Activated CD4-positive, alpha-beta memory T cell treated with anti-CD3 and anti-CD28 coated beads, Interleukin-2, amount 10 ng/mL, durations not matched to agents 7 days and 5 days (primary cell): ENCODE data around the gene ARGFX. TPM values are rescaled to one million over a fixed set of nuclear protein-coding genes. Genes with fewer than 3 reads are reported as not detected.
A peak's percentile ranks its signal among the peaks of the same experiment; 100 is the strongest.

Experiments
- CTCF ChIA-PET: fragments of 350-600 bp; sonication (Branson Sonifier 250); formaldehyde crosslinking; loops from one replicate; lab custom pipeline; 2021; ENCODE audit warnings: antibody characterized with exemption, inconsistent platforms; lab: Charles Lee
- POLR2A ChIA-PET: fragments of 350-600 bp; sonication (Branson Sonifier 250); formaldehyde crosslinking; loops from one replicate; lab custom pipeline; 2021; ENCODE audit warnings: antibody characterized with exemption; lab: Charles Lee
- DNase-seq: peaks from one replicate; pipeline ENCODE4 v3.0.0-alpha.2; 2020
- H3K27ac Mint-ChIP-seq: one replicate; pipeline ENCODE4 v1.8.0; 2021; ENCODE audit warnings: mild to moderate bottlenecking, mixed read lengths
- H3K27me3 Mint-ChIP-seq: one replicate; pipeline ENCODE4 v1.8.0; 2021; ENCODE audit warnings: mixed read lengths
- H3K36me3 Mint-ChIP-seq: one replicate; pipeline ENCODE4 v1.8.0; 2021; ENCODE audit warnings: low read depth, mixed read lengths
- H3K4me1 Mint-ChIP-seq: one replicate; pipeline ENCODE4 v1.8.0; 2021; ENCODE audit warnings: mixed read lengths
- H3K4me3 Mint-ChIP-seq: one replicate; pipeline ENCODE4 v1.8.0; 2021; ENCODE audit warnings: mild to moderate bottlenecking, mixed read lengths
- H3K9me3 Mint-ChIP-seq: one replicate; pipeline ENCODE4 v1.8.0; 2021; ENCODE audit warnings: mixed read lengths
- total RNA-seq, 2 experiments: library from RNA; stranded (reverse); gene quantifications; one replicate each; pipeline ENCODE4 v1.2.3, GENCODE V29; 2021

The ARGFX gene
- total RNA-seq: not detected

GRCh38 chr3:121567649-121568048 is at the start of gene ARGFX:
Gene ARGFX, plus strand, starts transcription at chr3:121567949. Its CDS starts 2,765 bp downstream, at chr3:121570714.
- Mint-ChIP-seq H3K27ac (no peak within 1 kb of the TSS), H3K27me3 (no peaks in the 10 kb centered on the region), H3K36me3 (no peaks in the 10 kb centered on the region), H3K9me3 (no peaks in the 10 kb centered on the region), H3K4me3 (no peak within 1 kb of the TSS), H3K4me1 (no peaks in the 10 kb centered on the region)
- CTCF ChIA-PET: no interaction called here
- POLR2A ChIA-PET: no interaction called here
- DNase-seq: no peak

DNA sequence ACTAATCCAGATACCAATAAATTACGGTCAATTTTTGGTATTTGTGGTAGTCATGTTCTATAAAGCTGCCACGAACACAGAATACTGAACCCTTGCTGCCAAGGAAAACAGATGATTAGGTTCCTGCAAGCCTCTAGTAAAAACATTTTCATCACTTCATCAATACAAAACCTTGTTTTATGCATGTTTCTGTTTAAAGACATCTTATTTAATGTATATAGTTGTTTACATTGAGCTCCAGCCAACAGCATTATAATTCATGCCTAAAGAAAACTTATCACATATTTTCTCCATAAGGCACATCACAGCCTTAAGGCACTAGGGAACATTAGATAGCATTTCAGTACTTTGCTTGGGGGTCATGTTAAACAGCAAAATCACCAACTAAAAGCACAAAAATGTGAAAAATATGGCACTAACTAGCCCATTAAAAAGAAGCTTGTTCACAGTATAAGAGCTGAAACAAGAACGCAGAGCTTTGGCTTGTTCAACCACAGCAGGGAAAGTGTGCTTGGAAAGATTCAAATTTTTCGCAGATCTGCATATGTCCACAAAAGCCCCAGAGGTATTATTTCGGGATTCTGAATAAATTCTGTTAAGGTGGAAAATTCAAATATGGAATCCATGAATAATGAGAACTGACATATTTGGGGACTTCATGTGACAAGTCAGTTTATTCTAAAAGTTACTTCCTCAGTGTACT is 49.6 kb upstream of the ARGFX start:
- no peaks in the 10 kb centered on the region for H3K27me3 Mint-ChIP-seq
- H3K4me1 Mint-ChIP-seq: no peaks in the 10 kb centered on the region
- no peak for DNase-seq
- no peak overlapping the region for H3K4me3 Mint-ChIP-seq
- H3K27ac Mint-ChIP-seq: no peak overlapping the region
- ChIA-PET POLR2A (interaction anchor here (0.9 kb wide), 1 partner anchor 11 kb away, joined by 3 read pairs; no protein-coding TSS in a partner anchor), CTCF (no interaction called here)
- H3K9me3 Mint-ChIP-seq: peaks cover 8% of the 10 kb centered on the region
- peaks cover 79% of the 10 kb centered on the region for H3K36me3 Mint-ChIP-seq

DNA sequence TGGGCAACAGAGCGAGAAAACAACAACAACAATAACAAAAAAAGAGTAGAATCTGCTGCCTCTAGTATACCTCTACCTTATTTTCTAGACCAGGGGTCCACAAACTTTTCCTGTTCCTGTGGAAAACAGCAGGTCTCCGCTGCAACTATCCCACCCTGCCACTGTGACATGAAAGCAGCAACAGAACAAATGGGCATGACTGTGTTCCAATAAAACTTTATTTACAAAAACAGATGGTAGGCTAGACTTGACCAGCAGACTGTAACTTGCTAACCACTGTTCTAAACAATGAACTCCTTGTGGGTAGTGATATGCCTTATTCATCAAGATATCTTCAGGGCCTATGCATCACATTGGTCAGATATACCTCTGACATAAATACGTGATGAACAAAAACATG is 47.2 kb upstream of the ARGFX start:
- no peak overlapping the region for H3K27ac Mint-ChIP-seq
- no peak overlapping the region for H3K4me3 Mint-ChIP-seq
- ChIA-PET POLR2A (no interaction called here), CTCF (no interaction called here)
- DNase-seq: no peak
- H3K36me3 Mint-ChIP-seq: peaks cover 80% of the 10 kb centered on the region
- H3K4me1 Mint-ChIP-seq: no peaks in the 10 kb centered on the region
- no peaks in the 10 kb centered on the region for H3K27me3 Mint-ChIP-seq
- H3K9me3 Mint-ChIP-seq: peaks cover 8% of the 10 kb centered on the region

GRCh38 chr3:121529308-121529707 is 38.4 kb upstream of the ARGFX start:
- ChIA-PET POLR2A (interaction anchor here (1.0 to 1.3 kb wide), 2 partner anchors 9 to 12 kb away, joined by 3 to 4 read pairs; no protein-coding TSS in a partner anchor), CTCF (interaction anchor here (0.6 to 1.5 kb wide), 2 partner anchors 16 to 24 kb away, joined by 3 read pairs; partner anchors contain the start of gene POLQ)
- Mint-ChIP-seq H3K27me3 (no peaks in the 10 kb centered on the region), H3K9me3 (no peaks in the 10 kb centered on the region), H3K4me3 (no peak overlapping the region), H3K4me1 (peaks cover 8% of the 10 kb centered on the region), H3K36me3 (peaks cover 61% of the 10 kb centered on the region), H3K27ac (no peak overlapping the region)
- DNase-seq: no peak

GRCh38 chr3:121531269-121531668 is 36.5 kb upstream of the ARGFX start:
- H3K27ac Mint-ChIP-seq: peak overlapping the region; percentile 1
- CTCF ChIA-PET: interaction anchor here (1.4 to 1.7 kb wide), 2 partner anchors 9 to 44 kb away, joined by 3 to 4 read pairs; no protein-coding TSS in a partner anchor

DNA sequence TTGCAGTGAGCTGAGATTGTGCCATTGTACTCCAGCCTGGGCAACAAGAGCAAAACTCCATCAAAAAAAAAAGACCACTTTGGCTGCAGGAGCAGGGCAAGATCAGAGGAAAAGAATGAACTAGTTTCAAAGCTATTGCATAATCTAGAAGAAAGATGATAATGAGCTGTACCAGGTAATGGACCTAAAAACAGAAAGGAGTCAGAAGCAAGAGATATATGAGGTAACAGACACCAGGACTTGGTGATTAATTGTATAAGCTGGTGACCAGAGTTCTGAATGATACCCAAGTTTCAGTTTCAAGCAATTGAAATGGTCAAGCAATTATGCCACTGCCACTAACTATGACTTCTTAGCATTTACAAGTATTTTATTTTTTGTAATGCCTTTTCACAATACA is 24.8 kb upstream of the ARGFX start:
- H3K36me3 Mint-ChIP-seq: peaks cover 52% of the 10 kb centered on the region
- no peaks in the 10 kb centered on the region for H3K27me3 Mint-ChIP-seq
- ChIA-PET CTCF (no interaction called here), POLR2A (no interaction called here)
- no peaks in the 10 kb centered on the region for H3K9me3 Mint-ChIP-seq
- H3K4me1 Mint-ChIP-seq: peaks cover 45% of the 10 kb centered on the region
- H3K4me3 Mint-ChIP-seq: no peak overlapping the region
- DNase-seq: no peak
- no peak overlapping the region for H3K27ac Mint-ChIP-seq

More at GRCh38 chr3:121531269-121531668, 36.5 kb upstream of the ARGFX start:
- POLR2A ChIA-PET: no interaction called here
- Mint-ChIP-seq H3K4me3 (no peak overlapping the region), H3K9me3 (no peaks in the 10 kb centered on the region), H3K4me1 (peaks cover 8% of the 10 kb centered on the region), H3K27me3 (no peaks in the 10 kb centered on the region), H3K36me3 (peaks cover 62% of the 10 kb centered on the region)
- no peak for DNase-seq

- POLR2A ChIA-PET: interaction anchor here (0.7 to 4.5 kb wide), 20 partner anchors 11 to 1135 kb away, joined by 3 to 40 read pairs (median 7); partner anchors contain the start of genes DTX3L, EAF2, FAM162A and GOLGB1
Observed at GRCh38 chr3:121545049-121545573, 22.6 kb upstream of the ARGFX start.

GRCh38 chr3:121545574-121546455 is 21.9 kb upstream of the ARGFX start, which contains the start of gene POLQ:
Gene POLQ, minus strand, starts transcription at chr3:121545988. Its CDS starts 111 bp downstream, at chr3:121545877.
- Mint-ChIP-seq H3K27ac (peak within 1 kb of the TSS; percentile 86), H3K4me1 (peaks cover 44% of the 10 kb centered on the region), H3K27me3 (no peaks in the 10 kb centered on the region), H3K36me3 (peaks cover 34% of the 10 kb centered on the region), H3K9me3 (no peaks in the 10 kb centered on the region), H3K4me3 (peak within 1 kb of the TSS; percentile 97)
- peak; percentile 91 for DNase-seq
- CTCF ChIA-PET: interaction anchor here (0.6 to 4.0 kb wide), 23 partner anchors 16 to 1944 kb away, joined by 3 to 28 read pairs (median 4); partner anchors contain the start of genes DTX3L, HCLS1, PARP14 and PARP9
- POLR2A ChIA-PET: interaction anchor here (0.8 to 4.5 kb wide), 22 partner anchors 84 to 1134 kb away, joined by 3 to 40 read pairs (median 5); partner anchors contain the start of genes DTX3L, EAF2, FAM162A and GOLGB1

More at GRCh38 chr3:121545049-121545573, 22.6 kb upstream of the ARGFX start:
- DNase-seq: peak; percentile 26
- Mint-ChIP-seq H3K4me1 (peaks cover 45% of the 10 kb centered on the region), H3K9me3 (no peaks in the 10 kb centered on the region), H3K27ac (peak overlapping the region; percentile 84), H3K36me3 (peaks cover 37% of the 10 kb centered on the region), H3K27me3 (no peaks in the 10 kb centered on the region), H3K4me3 (peak overlapping the region; percentile 97)
- CTCF ChIA-PET: interaction anchor here (0.6 to 4.0 kb wide), 10 partner anchors 15 to 1150 kb away, joined by 3 to 28 read pairs (median 4); partner anchors contain the start of genes DTX3L, PARP14 and PARP9

GRCh38 chr3:121552379-121552778 is 15.4 kb upstream of the ARGFX start:
- CTCF ChIA-PET: interaction anchor here (1.1 to 1.2 kb wide), 2 partner anchors 243 to 841 kb away, joined by 3 read pairs; no protein-coding TSS in a partner anchor

DNA sequence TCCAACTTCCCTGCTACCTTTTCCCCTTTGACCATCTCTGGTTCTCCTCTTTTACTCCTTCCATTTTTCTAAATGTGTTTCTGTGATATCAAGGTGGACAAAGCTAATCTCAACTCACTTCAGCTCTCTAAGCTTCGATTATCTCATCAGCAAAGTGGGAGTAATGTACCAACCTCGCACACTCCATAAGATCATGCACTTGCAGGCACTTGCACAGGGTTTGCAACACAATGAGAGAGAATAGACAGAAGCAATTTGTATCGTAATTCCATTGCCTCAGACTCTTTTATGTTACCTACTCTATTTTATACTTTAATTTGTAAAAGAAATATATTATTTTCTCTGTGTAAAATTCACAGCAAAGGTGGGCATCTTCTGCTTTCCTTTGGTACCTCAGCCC is 15.0 kb upstream of the ARGFX start:
- Mint-ChIP-seq H3K27me3 (peaks cover 7% of the 10 kb centered on the region), H3K27ac (no peak overlapping the region), H3K4me3 (no peak overlapping the region), H3K36me3 (no peaks in the 10 kb centered on the region), H3K9me3 (no peaks in the 10 kb centered on the region), H3K4me1 (peaks cover 16% of the 10 kb centered on the region)
- no peak for DNase-seq
- POLR2A ChIA-PET: no interaction called here
- CTCF ChIA-PET: interaction anchor here (1.1 to 1.2 kb wide), 2 partner anchors 243 to 840 kb away, joined by 3 read pairs; no protein-coding TSS in a partner anchor

More at GRCh38 chr3:121552379-121552778, 15.4 kb upstream of the ARGFX start:
- H3K9me3 Mint-ChIP-seq: no peaks in the 10 kb centered on the region
- H3K27ac Mint-ChIP-seq: no peak overlapping the region
- POLR2A ChIA-PET: no interaction called here
- no peak overlapping the region for H3K4me3 Mint-ChIP-seq
- peaks cover 7% of the 10 kb centered on the region for H3K27me3 Mint-ChIP-seq
- peaks cover 16% of the 10 kb centered on the region for H3K4me1 Mint-ChIP-seq
- H3K36me3 Mint-ChIP-seq: no peaks in the 10 kb centered on the region
- no peak for DNase-seq

GRCh38 chr3:121557426-121557934 is 10.3 kb upstream of the ARGFX start:
- no peak overlapping the region for H3K4me3 Mint-ChIP-seq
- DNase-seq: no peak

DNA sequence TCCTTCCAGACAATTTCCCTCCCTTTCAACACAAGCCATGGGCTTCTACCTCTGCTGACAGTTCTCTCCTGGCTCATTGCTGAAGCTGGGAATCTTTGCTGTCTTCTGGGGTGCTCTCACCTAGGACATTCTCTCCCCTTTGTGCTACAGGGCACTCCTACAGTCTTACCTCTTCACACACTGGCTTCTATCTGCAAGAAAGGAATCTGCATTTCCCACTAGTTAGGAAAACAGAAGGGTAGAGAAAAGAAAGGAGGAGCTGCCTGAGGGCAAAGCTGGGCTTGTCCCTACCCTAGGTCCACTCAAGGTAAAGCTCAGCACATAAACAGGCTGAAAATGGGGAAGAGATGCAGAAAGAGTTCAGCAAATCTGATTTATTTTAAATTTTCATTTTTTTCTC is 5.6 kb upstream of the ARGFX start:
- H3K9me3 Mint-ChIP-seq: no peaks in the 10 kb centered on the region
- H3K4me1 Mint-ChIP-seq: no peaks in the 10 kb centered on the region
- H3K4me3 Mint-ChIP-seq: no peak overlapping the region
- no peak overlapping the region for H3K27ac Mint-ChIP-seq
- H3K27me3 Mint-ChIP-seq: peaks cover 7% of the 10 kb centered on the region
- H3K36me3 Mint-ChIP-seq: no peaks in the 10 kb centered on the region
- ChIA-PET CTCF (no interaction called here), POLR2A (no interaction called here)
- no peak for DNase-seq

More at GRCh38 chr3:121557426-121557934, 10.3 kb upstream of the ARGFX start:
- H3K27me3 Mint-ChIP-seq: peaks cover 11% of the 10 kb centered on the region
- POLR2A ChIA-PET: no interaction called here
- H3K9me3 Mint-ChIP-seq: no peaks in the 10 kb centered on the region
- H3K36me3 Mint-ChIP-seq: no peaks in the 10 kb centered on the region
- peaks cover 4% of the 10 kb centered on the region for H3K4me1 Mint-ChIP-seq
- H3K27ac Mint-ChIP-seq: no peak overlapping the region
- CTCF ChIA-PET: no interaction called here
